ENCODE results near the gene CFAP97D2.

Gene CFAP97D2

GRCh38 chr13:114200399-114200911 lies 21.4 kb downstream of the CFAP97D2 start:
- DNase-seq = peak; percentile 52

DNA sequence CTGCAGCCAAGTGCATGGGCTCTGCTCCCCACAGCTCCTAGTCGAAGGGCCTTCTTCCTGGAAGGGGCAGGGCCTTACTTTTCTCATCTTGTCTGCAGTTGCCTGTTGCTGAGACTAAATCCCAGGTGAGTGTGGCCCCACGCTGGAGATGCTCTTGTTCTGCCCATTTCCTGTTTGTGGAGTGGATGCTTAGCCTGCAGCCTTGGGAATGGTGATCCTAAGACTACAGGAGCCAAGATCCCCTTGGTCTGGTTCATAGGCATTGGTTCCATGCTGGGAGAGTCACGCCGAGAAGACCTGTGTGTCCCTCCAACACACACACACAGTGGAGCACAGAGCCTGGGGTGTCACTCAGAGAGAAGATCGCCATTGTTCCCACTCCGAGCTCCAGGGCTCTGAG lies 23.5 kb downstream of the CFAP97D2 start:
- DNase-seq = no peak

DNA sequence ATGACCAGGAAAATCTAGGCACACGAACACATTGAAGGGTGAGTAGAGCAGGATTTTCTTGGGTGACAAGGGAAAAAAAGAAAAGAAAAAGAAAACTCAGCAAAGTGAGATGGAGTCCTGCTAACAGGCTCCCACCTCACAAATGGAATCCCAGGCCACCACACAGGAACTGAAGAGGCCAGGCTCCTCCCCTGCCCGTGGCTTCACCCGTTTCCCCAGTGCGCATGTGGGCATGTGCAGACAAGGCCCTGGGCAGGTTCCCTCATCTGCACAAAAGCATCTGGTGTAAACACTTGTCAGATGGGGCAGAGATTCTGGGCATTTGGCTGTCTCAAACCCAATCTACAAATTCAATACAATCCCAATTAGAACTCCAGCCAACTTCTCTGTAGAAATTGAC lies 24.5 kb downstream of the CFAP97D2 start:
- DNase-seq = no peak

GRCh38 chr13:114204894-114205293 lies 25.8 kb downstream of the CFAP97D2 start:
- DNase-seq = no peak

DNA sequence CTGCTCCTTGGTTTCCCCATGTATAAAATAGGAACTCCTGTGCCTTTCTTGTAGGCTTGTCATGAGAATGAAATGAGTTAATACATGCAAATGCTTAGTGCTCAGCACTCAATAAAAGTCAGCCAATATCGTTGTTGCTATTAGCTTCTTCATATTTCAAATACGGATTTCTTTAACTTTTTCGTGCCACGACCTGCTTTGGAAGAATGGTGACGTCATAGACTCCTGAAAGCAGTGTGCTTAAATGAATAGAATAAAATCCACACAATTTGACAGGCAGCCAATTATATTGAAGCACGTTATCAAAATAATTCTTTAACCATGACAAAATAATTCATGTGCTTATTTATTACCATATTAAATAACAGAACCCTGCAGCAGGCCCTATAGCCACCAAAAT lies 29.1 kb downstream of the CFAP97D2 start:
- no peak for DNase-seq

- no peak for DNase-seq
These were observed 32.5 kb downstream of the CFAP97D2 start for GRCh38 chr13:114211446-114212157.

DNA sequence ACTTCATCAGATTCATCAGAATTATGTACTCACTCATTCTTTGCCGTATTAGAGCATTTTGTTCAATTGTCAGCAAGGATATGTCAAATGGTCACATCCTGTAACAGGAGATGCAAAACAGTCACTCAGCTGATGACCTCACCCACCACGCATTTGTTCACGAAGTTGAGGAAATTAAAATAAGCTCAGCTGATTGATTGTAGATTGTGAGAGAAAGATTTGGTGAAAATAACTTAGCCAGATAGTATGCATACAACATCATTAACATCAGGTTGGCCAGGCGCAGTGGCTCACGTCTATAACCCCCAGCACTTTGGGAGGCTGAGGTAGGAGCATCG lies 33.1 kb downstream of the CFAP97D2 start:
- DNase-seq = no peak

DNA sequence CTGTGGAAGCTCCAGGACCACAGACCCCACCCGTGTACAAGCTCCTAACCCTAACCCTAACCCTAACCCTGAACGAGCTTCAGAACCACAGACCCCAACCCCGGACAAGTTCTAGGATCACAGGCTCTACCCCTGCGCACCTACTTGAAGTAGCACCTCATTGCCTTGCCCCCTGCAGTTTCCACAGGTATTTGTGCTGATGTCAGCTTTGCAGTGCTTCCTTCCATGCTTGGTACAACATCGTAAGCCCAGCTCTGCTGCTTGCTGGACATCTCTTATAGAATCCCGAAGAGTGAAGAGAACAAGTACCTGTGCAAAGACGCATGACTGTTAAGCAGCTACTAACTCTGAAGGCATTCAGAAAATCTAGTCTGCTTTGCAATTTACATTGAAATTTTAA lies 34.9 kb downstream of the CFAP97D2 start:
- no peak for DNase-seq

DNA sequence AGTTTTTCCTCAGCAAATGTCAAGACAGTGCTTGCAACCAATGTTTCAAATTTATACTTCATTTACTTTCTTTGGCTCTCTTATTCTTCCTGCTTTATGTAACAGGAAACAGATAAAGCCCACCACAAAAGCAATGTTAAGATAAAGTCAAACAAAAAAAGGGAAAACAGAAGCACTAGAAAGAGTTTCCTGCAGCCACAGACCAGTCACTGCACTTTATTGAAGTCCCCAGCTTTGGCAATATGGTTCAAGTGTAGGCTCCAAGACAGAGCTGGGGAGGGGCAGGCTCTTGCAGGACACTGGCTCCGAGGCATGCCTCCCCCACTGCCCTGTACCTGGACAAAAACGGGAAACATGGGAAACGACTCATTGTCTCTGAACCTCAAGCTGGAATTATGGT lies 40.3 kb downstream of the CFAP97D2 start:
- DNase-seq = no peak

DNA sequence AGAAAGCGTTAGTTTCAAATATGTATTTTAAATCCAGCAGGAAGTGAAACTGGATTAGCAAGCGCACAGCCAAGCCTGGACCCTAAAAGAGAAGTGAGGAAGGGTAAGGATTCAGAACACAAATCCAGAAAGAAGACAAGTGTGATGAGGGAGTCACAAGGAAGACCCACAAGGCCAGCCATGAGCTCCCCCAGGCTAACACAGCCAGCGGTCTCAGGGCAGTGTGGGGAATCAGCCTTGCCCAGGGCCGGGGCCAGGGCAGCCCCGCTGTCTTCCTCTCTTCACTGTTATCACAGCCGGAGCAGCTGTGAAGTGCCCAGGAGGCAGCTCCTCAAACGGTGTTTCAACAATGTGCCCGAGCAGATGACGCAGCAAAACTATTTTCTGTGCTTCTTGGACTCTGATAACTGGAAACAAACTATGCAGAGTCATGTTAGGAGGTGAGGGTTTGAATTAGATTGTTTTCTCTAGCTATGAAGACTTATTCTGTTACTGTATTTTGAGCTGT lies 43.5 kb downstream of the CFAP97D2 start:
- DNase-seq = no peak

DNA sequence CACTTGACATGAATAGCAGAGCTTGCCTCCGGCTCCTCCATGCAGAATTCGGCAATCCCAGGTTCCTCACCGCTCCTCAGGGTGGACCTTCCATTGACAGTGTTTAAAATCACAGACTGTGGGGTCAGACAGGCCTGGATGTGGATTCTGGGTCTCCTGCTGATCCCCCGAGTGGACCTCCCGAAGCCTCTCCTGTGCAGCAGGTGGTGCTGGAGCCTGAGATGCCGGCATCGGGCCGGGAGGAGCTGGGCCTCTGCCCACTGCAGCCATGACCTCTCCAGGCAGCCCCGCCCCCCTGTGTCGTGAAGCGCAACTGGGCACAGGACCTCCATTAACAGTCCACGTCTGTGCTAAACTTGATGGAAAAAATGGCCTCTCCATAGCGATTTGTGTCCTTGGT lies 45.1 kb downstream of the CFAP97D2 start:
- DNase-seq = no peak

- no peak for DNase-seq
These were observed 46.6 kb downstream of the CFAP97D2 start for GRCh38 chr13:114225610-114226009.

DNA sequence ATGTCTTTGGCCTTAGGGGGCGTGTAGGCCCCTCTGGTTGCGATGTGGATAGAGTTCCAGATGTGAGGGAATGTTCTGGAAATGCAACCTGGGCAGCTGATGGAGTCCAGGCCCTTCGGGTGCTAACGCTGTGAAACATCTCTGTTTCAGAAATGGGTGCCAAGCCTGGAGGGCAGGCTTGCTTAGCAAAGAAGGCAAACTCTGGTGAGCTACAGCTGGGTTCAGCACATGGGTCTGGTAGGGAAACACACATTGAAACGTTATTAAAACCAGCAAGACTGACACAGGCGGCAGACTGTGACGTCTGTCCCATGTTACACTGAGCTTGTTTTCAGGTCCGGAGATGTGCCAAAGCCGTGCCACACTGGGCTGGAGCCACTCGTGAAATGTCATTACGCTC lies 47.0 kb downstream of the CFAP97D2 start:
- no peak for DNase-seq

DNA sequence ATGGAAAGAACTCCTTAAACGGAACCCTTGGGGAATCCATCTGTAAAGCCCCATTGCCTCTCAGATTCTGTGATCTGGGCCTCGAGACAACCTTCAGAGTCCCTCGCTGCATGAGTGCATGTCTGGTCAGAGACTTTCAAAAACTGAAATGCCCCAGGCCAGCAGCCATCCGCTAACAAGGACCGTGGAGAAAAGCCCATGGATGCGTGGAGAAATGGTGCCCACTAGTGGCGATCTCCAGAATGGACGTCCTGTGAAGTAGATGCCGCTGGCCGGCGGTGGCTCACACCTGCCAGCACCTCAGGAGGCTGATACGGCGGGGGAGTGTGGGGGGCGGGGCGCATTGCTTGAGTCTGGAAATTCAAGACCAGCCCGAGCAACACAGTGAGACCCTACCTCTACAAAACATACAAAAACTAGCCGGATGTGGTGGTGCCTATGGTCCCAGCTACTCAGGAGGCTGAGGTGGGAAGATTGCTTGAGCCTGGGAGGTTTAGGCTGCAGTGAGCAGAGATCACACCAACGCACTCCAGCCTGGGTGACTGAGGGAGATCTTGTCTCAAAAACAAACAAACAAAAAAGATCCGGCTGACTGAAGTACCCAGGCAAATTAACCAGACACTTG lies 47.8 kb downstream of the CFAP97D2 start:
- DNase-seq = peak; percentile 89

DNA sequence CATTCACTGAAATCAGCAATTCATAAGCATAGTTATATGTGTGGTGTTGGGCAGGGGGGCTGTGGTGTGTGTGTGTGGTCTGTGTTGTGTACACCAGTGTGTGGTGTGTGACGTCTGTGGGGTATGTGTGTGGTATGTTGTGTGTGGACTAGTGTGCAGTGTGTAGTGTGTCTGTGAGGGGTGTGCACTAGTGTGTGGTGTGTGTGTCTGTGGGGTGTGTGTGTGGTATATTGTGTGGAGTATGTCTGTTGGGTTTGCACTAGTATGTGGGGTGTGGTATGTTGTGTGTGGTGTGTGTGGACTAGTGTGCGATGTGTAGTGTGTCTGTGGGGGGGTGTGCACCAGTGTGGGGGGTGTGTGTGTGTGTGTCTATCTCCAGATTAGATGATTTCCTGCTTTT lies 48.5 kb downstream of the CFAP97D2 start:
- DNase-seq = no peak

- no peak for DNase-seq
These were observed 49.1 kb downstream of the CFAP97D2 start for GRCh38 chr13:114228176-114228575.

DNA sequence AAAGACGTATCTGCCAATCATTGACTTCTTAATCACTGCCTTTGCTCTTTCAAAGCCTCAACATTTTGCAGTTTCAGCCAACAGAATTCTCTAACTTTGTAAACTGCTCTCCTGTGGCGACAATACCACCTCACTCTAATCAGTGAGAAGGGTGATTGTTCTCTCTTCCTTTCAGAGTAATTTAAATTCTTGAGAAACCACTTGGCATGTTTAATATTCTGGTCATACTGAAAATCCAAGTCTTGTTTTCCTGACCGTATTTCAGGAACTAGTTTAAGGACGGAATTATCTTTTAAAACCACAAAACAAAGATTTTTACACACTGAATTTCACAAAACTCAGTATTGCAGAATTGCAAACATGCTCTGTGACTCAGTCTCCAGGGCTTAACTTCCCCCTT lies 50.4 kb downstream of the CFAP97D2 start:
- DNase-seq = no peak

GRCh38 chr13:114230117-114230516 lies 51.1 kb downstream of the CFAP97D2 start:
- DNase-seq = no peak

GRCh38 chr13:114230575-114230974 lies 51.5 kb downstream of the CFAP97D2 start:
- DNase-seq = no peak

DNA sequence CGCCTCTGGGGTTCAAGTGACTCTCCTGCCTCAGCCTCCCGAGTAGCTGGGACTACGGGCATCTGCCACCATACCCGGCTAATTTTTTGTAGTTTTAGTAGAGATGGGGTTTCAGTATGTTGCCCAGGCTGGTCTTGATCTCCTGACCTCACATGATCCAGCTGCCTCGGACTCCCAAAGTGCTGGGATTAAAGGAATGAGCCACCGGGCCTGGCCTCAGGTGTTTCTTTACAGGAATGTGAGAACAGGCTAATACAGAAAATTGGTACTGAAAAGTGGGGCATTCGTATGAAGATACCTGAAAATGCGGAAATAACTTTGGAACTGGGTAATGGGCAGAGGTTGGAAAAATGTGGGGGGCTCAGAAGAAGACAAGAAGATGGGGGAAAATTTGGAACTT lies 52.8 kb downstream of the CFAP97D2 start:
- no peak for DNase-seq

DNA sequence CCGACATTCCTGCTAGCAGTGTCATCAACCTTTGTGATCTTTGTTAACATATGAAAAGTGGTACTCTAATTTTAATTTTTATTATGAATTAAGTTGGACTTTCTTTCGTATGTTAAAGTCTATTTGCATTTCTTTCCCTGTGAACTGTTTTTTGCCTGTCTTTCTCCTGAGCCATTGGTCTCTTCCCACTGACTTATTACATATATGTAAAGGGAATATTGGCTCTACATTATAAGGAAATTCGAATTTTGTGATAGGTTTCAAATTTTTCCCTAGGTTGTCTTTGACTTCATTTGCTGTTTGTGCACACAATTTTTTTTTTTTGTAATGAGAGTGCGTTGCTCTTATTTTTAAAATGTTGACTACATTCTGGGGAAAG lies 55.2 kb downstream of the CFAP97D2 start:
- no peak for DNase-seq

DNA sequence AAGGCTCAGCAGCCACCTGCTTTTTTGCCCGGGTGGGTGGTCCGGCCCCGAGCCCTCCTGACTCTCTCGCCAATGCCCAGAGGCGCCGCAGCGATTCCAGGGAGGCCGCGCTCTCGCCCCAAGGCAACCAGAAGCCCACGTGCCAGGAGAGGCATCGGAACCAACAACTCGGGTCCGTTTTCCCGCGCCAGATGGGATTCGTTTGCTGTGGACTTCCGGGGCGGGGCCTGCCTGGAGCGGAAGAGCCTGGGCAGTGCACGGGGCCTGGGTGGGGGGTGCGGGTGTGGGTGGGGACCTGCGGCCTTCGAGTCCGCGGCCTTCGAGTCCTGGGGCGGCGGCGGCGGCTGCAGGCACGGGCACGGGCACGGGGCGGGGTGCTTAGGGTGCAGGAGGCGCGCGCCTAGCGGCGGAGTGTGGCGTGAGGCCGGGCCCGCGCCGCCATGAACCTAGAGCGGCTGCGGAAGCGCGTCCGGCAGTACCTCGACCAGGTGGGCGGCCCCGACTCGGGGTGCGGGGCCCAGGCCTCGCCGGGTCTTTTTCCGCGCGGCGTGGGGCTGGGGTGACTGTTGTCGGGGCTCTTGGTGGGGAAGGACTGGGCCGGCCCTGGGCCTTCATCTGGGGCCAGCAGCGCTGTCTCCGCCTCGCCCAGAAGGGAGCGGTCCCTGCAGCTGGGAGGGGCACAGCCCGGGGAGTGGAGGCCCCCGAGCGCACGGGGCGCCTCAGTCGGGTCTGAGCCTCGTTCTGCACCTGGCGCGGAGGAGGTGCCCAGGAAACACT lies 55.8 kb downstream of the CFAP97D2 start, which contains the start of gene CDC16:
TSS of gene CDC16 (plus strand) at position 253 of the 777 bp plus-strand sequence. CDS start at position 441, 188 bp downstream.
- peak; percentile 85 for DNase-seq

- no peak for DNase-seq
These were observed 56.6 kb downstream of the CFAP97D2 start for GRCh38 chr13:114235697-114236096.

DNA sequence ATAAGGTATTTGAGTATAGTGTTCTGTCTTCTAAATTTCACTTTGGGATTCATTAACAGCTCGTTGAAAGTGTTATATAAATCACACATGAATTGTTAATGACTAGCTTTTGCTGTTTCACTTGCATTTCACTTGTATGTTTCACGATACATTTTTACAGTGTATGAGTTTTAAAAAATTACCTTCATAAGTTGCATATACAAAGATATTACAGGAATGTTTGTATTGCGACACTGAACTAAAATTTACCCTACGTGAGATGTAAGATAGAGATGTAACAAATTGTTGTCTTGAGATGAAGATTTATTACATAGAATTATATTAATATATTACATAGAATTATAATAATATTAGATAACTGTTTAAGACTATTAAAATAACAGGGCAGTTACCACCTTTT lies 57.2 kb downstream of the CFAP97D2 start:
- no peak for DNase-seq
